Activated CD8-positive, alpha-beta memory T cell treated with anti-CD3 and anti-CD28 coated beads for 36 hours (primary cell): ENCODE results near the gene TNKS1BP1. TPM values are rescaled to one million over a fixed set of nuclear protein-coding genes. Genes with fewer than 3 reads are reported as not detected.

Experiments
- CTCF ChIA-PET: fragments of 350-600 bp; sonication (Branson Sonifier 250); formaldehyde crosslinking; loops from one replicate; lab custom pipeline; 2021; ENCODE audit warnings: antibody characterized with exemption; lab: Charles Lee
- POLR2A ChIA-PET: fragments of 350-600 bp; sonication (Branson Sonifier 250); formaldehyde crosslinking; loops from one replicate; lab custom pipeline; 2021; ENCODE audit warnings: antibody characterized with exemption; lab: Charles Lee
- total RNA-seq, 2 experiments: library from RNA; stranded (reverse); gene quantifications; one replicate each; pipeline ENCODE4 v1.2.3, GENCODE V29; 2021

The TNKS1BP1 gene
- total RNA-seq, 2 experiments from 2014 or later = 13.3 to 13.8 TPM

DNA sequence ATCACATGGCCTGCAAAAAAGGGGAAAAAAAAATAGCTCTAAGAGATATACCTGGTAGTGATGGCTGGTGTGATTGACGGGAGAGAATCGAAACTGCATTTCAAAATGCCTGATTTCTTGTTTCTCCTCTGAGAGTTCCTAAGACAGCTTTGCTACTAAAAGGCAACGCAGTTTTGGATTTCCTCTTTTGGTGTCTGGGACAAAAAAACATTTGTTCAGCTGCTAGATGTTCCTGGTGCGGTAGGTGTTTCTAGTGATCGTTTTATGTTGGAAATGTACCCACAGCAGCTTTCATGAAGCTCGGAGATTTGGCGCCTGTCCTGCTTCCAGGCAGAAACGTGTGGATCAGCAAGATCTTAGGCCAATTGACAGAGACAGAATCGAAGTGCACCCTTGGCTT, 31.5 kb upstream of the TNKS1BP1 start:
- ChIA-PET POLR2A (no interaction called here), CTCF (interaction anchor here (0.8 kb wide), 1 partner anchor 10 kb away, joined by 3 read pairs; no protein-coding TSS in a partner anchor)

- ChIA-PET POLR2A (no interaction called here), CTCF (no interaction called here)
These were observed 29.9 kb upstream of the TNKS1BP1 start for GRCh38 chr11:57354699-57355098.

DNA sequence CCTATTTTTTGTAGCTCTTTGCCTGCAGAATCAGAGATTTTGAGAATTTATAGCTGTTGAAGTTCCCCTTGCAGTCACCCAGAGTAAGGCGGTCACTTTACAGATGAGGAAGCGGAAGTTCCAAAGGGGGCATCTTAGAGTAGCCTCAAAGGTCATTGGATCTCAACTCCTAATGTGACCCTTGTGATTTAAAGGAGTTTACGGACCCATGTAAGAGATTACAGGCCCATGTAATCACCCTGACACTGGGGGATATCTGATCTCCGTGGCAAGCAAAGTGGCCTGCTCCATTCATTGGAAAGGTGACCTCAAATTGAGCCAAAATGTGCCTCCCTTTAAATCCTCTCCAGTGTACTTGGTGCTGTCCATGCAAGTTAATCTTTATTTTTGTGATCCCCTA, 29.1 kb upstream of the TNKS1BP1 start:
- POLR2A ChIA-PET = no interaction called here
- CTCF ChIA-PET = no interaction called here

DNA sequence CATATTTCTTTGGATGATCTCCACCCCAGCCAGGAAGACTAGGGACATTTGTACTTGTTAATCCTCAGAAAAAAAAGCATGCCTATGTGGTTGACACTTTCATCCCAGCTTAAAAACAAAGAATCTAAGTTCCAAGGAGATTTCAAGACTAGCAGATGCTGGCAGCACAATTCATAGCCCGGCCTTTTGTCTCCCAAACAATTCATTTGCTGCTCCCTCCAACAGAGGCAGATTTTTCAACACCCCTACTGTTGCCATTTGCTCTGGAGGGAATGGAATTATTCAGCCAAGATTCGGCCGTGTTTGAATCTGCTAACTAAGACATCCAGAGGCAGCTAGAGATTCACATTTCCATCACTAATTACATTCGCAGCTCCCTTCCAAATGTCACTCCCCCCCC, 28.7 kb upstream of the TNKS1BP1 start:
- CTCF ChIA-PET = no interaction called here
- POLR2A ChIA-PET = no interaction called here

GRCh38 chr11:57353036-57353435, 28.3 kb upstream of the TNKS1BP1 start:
- POLR2A ChIA-PET = no interaction called here
- CTCF ChIA-PET = interaction anchor here (0.7 kb wide), 1 partner anchor 207 kb away, joined by 3 read pairs; no protein-coding TSS in a partner anchor

DNA sequence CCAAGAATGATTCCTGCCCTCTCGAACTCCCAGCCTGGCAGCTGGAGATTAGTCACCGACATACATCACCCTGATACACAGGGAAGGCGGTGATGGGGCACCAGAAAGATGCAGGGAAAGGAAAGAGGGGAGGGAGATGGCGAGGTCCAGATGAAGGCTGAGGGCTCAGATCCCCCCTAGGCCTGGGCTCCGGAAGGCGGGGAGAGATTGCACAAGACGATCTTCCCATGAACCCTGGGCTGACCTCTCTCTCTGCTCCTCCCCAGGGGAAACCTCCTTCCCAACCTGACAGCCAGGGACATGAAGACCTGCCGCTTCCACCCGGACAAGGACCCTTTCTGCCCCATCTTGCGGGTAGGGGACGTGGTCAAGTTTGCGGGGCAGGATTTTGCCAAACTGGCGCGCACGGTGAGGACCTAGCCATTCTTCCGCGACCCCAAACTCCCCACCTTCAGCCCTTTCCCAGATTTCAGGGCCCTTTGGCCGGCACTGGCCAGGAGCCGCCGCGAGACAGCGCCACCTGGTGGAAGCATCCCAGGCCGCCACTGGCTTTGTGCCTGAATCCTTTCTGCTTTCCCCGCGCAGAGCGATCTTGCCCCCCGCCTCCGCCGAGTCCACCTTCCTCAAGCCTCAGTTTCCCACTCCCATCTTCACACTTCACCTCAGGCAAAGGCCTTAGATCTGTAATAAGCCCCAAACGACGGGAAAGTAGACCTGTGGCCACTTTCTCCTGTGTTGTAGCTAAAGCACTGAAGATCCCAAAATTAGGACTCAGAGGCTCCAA, 24.9 kb upstream of the TNKS1BP1 start:
- POLR2A ChIA-PET = interaction anchor here (0.6 to 0.7 kb wide), 2 partner anchors 14 to 24 kb away, joined by 4 read pairs; partner anchors contain the start of gene SSRP1
- CTCF ChIA-PET = interaction anchor here (0.7 to 1.9 kb wide), 14 partner anchors 10 to 574 kb away, joined by 3 to 5 read pairs (median 4); no protein-coding TSS in a partner anchor

- ChIA-PET POLR2A (no interaction called here), CTCF (interaction anchor here (0.7 to 1.9 kb wide), 8 partner anchors 11 to 145 kb away, joined by 3 to 5 read pairs (median 4); no protein-coding TSS in a partner anchor)
These were observed 24.0 kb upstream of the TNKS1BP1 start for GRCh38 chr11:57348636-57349313.

DNA sequence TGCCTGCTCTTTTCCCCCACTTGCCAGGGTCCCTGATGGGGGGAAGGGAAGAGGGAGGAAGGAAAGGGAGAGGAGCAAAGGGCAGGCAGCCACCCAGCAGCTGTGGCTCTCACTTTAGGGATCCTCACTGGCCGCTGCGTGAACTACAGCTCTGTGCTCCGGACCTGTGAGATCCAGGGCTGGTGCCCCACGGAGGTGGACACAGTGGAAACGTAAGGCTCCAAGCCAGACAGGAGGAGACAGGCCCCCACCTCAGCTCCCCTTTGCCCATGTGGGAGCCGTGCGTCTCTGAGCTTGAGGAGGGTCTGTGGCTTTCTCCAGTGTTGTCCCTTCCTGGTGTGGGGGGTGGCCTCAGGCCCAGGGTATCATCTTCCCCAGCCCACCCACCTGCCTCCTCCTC, 23.3 kb upstream of the TNKS1BP1 start:
- ChIA-PET CTCF (interaction anchor here (1.0 to 1.9 kb wide), 3 partner anchors 89 to 145 kb away, joined by 3 to 4 read pairs (median 3); no protein-coding TSS in a partner anchor), POLR2A (no interaction called here)

GRCh38 chr11:57347336-57347735, 22.6 kb upstream of the TNKS1BP1 start:
- CTCF ChIA-PET = interaction anchor here (1.0 to 2.3 kb wide), 6 partner anchors 80 to 297 kb away, joined by 3 to 6 read pairs (median 4); partner anchors contain the start of gene SLC43A3
- POLR2A ChIA-PET = interaction anchor here (0.6 kb wide), 1 partner anchor 23 kb away, joined by 3 read pairs; no protein-coding TSS in a partner anchor

GRCh38 chr11:57345555-57346211, 20.9 kb upstream of the TNKS1BP1 start:
- POLR2A ChIA-PET = no interaction called here
- CTCF ChIA-PET = interaction anchor here (0.5 to 2.6 kb wide), 22 partner anchors 9 to 1148 kb away, joined by 3 to 8 read pairs (median 4); partner anchors contain the start of genes RTN4RL2 and SLC43A3

DNA sequence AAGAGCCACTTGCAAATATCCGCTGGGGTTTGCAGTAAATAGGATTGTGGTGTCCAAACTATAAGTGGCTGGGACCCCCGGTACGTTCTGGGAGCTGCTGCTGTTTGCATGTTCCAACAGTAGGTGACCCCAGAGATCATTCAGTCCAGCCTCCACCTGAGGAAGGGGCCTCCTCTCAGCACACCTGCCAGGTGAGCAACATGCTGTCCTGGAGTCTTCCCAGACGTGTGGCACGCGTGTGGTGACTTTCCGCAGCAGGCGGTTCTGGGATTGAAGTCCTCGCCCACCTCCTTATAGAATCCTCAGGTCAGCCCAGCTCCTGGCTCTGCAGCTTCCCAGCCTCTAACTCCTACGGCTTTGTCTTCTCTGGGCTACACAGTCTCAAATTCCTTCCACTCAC, 20.1 kb upstream of the TNKS1BP1 start:
- POLR2A ChIA-PET = no interaction called here

DNA sequence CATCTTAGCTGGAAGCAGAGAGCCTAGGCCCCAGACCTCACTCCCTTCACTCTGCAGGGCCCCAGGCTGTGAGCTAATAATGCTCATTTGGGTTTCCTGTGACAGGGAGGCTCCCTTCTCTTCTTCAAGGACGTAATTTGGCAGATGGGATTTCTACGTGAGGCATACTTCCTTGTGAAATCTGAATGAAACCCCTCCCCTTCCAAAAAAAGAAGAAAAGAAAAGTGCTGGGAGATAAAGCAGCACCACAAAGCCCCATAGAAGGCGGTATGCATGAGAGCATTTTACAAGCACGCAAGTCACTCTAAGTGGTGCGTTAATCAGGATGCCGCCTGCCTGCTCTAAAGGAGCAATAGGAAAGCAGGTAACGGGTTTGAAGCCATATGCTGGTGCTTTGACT, 19.1 kb upstream of the TNKS1BP1 start:
- POLR2A ChIA-PET = no interaction called here
- CTCF ChIA-PET = interaction anchor here (0.8 kb wide), 1 partner anchor 114 kb away, joined by 3 read pairs; no protein-coding TSS in a partner anchor

More for the DNA sequence above, 20.1 kb upstream of the TNKS1BP1 start:
- CTCF ChIA-PET = interaction anchor here (1.2 to 2.6 kb wide), 4 partner anchors 17 to 189 kb away, joined by 3 to 8 read pairs (median 4); no protein-coding TSS in a partner anchor

- CTCF ChIA-PET = no interaction called here
These were observed 17.9 kb upstream of the TNKS1BP1 start for GRCh38 chr11:57342702-57343101.

DNA sequence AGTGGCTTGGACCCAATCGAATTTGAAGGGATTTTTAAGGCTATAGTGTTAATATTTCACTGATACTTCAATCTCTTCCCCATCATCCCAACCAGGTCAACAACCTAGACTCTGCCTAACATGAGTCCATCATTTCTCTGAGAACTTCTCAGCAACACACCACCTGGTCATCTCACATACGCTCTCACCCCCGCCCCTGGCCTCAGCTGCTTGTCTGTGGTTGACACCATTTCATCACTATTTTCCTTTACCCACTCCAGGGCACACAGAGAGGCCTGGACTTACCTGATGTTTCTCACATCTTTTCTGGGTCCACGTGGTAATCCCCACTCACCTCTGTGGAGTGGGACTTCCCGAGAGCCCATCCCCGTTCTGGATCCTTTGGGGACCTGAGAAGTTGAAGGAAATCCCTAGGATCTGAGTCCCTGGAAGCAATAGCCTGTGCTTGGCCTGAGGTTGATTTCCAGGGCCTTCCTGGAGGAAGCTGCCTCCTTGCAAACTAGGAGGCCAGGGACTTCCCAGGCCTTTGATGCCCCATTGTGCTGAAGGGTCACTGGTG, 16.6 kb upstream of the TNKS1BP1 start:
- POLR2A ChIA-PET = no interaction called here

More at GRCh38 chr11:57342702-57343101, 17.9 kb upstream of the TNKS1BP1 start:
- POLR2A ChIA-PET = interaction anchor here (0.6 kb wide), 1 partner anchor 390 kb away, joined by 8 read pairs; no protein-coding TSS in a partner anchor

DNA sequence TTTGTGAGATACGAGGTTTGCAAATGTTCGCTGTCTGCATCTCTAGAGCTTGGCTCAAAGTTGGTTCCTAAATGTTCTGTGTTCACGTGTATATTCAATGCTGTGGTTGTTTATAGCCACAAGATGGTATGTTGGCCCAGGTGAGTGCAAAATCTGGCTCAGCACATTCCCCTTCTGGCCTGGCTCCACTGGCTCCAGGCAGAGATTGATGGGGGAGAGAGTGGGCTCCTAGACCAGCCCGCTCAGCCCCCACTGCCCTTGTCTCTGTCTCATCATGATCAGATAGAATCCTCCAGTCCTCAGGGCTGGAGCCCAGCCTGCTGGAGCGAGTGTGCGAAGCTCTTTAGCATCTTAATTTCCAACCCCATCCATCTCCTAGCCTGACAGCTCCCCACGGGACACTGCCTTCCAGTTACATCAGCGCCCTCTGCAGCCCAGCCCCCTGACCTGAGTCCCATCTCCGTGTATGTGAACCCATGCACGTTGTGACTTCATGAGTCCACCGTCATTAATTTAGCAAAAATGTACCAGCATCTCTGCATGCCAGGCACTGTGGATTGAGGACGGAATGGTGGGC, 15.4 kb upstream of the TNKS1BP1 start:
- ChIA-PET CTCF (interaction anchor here (0.7 kb wide), 1 partner anchor 9 kb away, joined by 3 read pairs; no protein-coding TSS in a partner anchor), POLR2A (no interaction called here)

More for the DNA sequence above, 16.6 kb upstream of the TNKS1BP1 start:
- CTCF ChIA-PET = interaction anchor here (0.6 to 1.3 kb wide), 2 partner anchors 15 to 141 kb away, joined by 3 read pairs; no protein-coding TSS in a partner anchor

GRCh38 chr11:57339328-57339727, 14.6 kb upstream of the TNKS1BP1 start:
- POLR2A ChIA-PET = no interaction called here

DNA sequence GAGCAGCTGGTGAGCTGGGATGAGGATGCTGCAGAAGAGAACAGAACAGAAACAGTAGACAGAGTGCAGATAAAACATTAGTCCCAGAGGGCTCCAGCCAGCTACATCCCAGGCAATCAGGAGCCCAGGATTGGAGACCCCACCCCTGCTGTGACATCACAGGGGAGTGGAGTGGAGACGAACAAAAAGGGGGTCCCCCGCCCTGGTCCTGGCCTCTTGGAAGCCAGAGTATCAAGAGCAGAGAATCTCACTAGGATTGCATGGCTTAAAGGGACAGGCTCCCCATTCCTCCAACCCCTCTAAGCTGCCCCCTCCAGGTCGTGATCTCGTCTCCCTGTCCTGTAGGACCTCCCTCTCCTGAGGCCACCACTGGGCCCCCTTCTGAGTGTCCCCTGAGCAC, 13.4 kb upstream of the TNKS1BP1 start, which contains the start of gene P2RX3:
TSS of gene P2RX3 (plus strand) at position 211 of the 400 bp plus-strand sequence. CDS start 199 bp downstream, outside the sequence.
- ChIA-PET CTCF (interaction anchor here (1.5 kb wide), 1 partner anchor 120 kb away, joined by 7 read pairs; no protein-coding TSS in a partner anchor), POLR2A (no interaction called here)

More at GRCh38 chr11:57339328-57339727, 14.6 kb upstream of the TNKS1BP1 start:
- CTCF ChIA-PET = no interaction called here

- ChIA-PET POLR2A (interaction anchor here (0.6 to 2.0 kb wide), 2 partner anchors 11 to 15 kb away, joined by 3 to 19 read pairs; partner anchors contain the start of gene TNKS1BP1), CTCF (interaction anchor here (0.6 to 1.0 kb wide), 3 partner anchors 9 to 191 kb away, joined by 3 to 4 read pairs (median 3); no protein-coding TSS in a partner anchor)
These were observed 12.1 kb upstream of the TNKS1BP1 start for GRCh38 chr11:57336856-57337255.
